MM.1S (cell line): ENCODE data around the gene TTC17.
"Not testable (repeated sequence)": the region's sequence is repeated elsewhere in the genome, so short reads cannot be mapped to it uniquely, and the experiment has no call there.

Source experiments
- CTCF ChIP-seq: fragments of 300-600 bp; sonication (generic); IDR thresholded peaks from 2 replicates; pipeline ENCODE4 v1.5.1; 2016; ENCODE audit warnings: antibody characterized with exemption, low read length, mixed read lengths
- EZH2 ChIP-seq: fragments of 300-600 bp; sonication (generic); optimal IDR thresholded peaks from 2 replicates; pipeline ENCODE3; 2017; ENCODE audit warnings: low read depth, mild to moderate bottlenecking, antibody characterized with exemption, low read length, mixed read lengths
- EZH2phosphoT487 ChIP-seq: fragments of 300-600 bp; sonication (generic); IDR thresholded peaks from 2 replicates; pipeline ENCODE4 v1.6.1; 2018; ENCODE audit warnings: antibody characterized with exemption, low read length

GRCh38 chr11:43430916-43431315 is 72.2 kb downstream of the TTC17 start:
- not testable (repeated sequence) for TF ChIP-seq CTCF, EZH2, EZH2phosphoT487
